GM21576 (cell line): ENCODE data around the gene TMOD4.

Experiments used
- ATAC-seq: cut with Tn5 transposase; IDR thresholded peaks from one replicate; pipeline ENCODE4 v1.9.1; 2021; ENCODE audit warnings: mild to moderate bottlenecking, moderate library complexity; ENCODE audit not compliant: unreplicated experiment

The TMOD4 gene

DNA sequence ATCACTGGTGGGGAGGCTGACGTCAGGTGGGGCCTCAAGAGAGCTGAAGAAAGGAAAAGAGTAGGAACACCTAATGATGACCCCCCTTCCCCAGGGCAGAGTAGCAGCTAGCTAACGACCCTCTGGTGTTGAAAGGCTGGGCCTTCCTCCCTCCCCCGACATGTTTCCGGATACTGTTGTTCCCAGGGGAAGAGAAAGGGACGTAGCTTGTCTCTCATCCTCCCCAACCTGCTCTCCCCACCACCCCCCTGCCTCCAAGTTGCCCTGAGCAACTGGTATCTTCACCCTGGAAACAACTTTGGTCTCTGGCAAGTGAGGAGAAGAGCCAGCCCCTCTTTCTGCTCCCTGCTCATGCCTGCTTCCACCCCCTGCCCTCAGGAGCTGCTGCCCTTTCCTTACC lies 31.8 kb downstream of the TMOD4 start:
- ATAC-seq = no peak

- no peak for ATAC-seq
These were observed 32.7 kb downstream of the TMOD4 start for GRCh38 chr1:151143057-151143435.

- no peak for ATAC-seq
These were observed 33.2 kb downstream of the TMOD4 start for GRCh38 chr1:151142411-151143056.

DNA sequence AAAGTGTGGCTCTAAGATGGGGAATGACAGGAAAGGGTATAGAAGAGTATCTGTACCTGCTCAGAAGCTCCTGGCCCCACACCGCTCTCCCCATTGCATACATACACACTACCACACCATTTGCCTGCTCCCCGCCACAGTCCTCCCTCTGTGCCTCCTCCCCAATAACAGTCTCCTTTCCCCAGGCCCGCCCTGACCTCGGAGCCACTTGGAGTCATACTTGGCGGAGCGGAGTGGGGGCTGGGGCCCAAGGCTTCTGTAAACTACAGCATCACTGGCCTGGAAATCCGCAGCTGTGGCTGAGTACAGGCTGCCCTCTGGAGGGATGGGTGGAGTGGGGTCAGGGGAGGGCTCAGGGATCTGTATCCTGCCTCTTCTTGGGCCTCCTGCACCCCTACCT lies 38.0 kb downstream of the TMOD4 start:
- no peak for ATAC-seq

DNA sequence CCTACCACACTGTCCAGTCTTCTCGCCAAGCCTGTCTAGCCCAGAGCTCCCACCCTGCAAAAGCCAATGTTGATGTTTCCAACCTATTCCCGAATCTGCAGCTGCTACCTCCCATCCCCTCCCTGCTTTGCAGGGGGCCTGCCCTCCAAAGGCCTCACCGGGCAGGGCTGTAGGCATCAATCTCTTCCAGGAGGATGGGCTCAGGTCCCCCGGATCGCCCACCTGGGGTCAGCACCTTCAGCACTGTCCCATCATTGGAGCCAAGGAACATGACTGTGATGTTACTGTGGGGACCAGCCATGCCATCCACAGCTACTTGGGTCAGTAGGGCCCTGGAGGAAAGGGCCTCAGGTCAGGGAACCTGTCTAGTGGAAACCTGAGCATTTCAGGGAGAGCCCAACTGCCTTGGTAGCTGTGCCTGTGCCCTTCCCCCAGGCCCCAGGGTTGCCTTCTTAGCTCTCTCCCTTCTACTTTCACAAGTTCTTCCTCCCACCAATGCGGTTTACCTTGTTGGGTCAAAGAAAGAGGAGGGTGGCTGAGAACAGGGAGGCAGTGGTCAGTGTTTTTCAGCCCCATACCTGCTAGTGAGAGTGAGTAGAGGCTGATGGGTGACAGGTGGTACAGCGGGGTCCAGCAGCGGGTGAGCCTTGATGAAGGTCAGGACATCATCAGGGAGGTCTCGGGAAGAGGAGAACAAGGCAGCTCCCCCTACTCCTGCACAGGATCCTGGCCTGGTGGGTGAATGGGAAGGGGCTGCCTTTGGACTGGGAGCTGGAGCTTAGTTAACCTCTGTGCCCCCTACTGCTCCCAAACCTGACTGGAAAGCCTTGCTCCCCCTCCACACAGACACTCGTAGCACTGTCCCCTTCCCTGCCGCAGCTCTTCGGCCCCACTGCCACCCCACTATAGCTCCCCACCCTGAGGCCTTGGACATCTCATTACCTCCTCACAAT lies 40.1 kb downstream of the TMOD4 start:
- no peak for ATAC-seq

DNA sequence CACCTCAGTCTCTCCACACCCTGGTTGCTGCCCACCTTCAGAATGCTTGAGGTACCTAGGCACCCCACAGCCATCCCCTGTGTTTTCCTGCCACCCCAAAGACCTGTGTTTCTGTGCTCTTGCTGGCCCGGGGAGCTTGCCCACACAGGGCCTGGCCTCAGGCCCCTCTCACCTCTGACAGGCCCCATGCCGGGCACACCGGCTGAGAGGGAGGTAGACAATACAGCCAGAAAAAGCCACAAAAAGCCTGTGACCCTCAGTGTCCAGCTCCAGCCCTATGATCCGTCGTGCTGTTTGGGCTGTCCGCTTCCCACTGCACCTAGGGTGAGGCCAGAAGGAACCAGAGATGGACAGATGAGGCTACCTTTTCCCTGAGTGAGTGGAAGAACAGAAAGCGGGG lies 40.8 kb downstream of the TMOD4 start:
- no peak for ATAC-seq

- no peak for ATAC-seq
These were observed 41.4 kb downstream of the TMOD4 start for GRCh38 chr1:151134396-151134795.

DNA sequence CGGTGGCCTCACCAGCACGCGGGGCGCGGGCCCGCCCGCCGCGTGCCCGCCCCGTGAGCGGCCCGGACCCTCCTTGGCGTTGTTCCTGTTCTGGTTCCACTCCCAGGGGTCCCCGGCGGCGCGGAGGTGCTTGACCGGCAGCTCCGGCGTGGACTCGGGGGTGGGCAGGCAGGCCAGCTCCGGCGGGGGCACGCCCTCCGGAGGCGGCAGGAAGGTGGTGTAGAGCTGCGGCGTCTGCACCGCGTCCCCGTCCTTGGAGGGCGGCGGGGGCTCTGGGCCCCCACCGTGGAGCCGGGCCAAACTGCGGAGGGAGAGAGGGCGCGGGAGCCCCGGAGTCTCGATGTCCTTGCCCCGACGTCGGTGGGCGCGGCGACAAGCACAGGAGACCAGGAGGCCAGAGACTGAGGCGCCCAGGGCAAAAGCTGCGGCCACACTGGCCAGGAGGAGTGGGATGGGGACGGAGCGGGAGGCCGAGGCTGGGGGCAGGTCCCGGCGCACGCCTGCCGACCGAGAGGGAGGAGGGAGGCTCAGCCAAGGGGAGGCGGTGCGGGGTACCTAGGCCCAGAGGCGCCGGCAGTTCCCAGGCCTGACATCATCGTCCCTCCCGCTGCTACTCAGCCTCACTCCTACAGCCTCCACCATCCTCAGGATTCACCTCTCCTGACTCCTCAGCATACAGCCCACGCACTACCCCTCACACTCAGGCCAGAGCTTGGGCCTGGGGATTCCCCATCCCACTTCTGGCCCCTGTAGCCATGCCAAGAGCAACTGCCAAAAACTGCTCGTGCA lies 42.6 kb downstream of the TMOD4 start:
- ATAC-seq = no peak

- ATAC-seq = no peak
These were observed 43.3 kb downstream of the TMOD4 start for GRCh38 chr1:151132335-151133017.

DNA sequence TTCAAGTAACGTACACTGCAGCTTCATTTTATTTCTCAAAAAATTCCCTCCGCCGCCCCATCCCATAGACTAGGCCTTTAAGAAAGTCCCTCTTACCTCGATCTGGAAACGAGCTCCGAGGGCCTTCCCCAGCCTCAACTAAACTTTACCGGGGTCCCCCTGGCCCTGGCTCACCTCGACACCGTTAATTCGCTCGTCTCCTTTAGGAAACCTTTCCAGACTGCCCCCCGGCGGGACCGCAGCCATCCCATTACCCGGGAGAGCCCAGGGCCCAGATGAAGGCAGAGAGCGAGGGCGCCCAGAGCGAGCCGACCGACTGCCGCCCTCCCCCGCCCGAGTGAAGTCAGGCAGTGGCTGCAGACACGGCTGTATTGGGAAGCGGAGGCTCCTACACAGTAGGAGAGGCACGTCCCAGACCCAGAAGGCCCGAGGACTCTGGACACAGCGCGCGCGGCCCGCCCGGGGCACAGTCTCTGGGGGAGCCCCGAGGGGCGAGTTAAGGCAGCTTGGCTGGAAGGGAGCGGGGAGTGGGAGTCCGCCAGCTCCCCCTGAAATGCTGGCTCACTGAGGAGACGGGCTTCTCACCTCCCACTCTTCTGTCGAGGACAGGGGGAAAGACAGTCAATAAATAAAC lies 44.0 kb downstream of the TMOD4 start:
- no peak for ATAC-seq

- ATAC-seq = no peak
These were observed 44.7 kb downstream of the TMOD4 start for GRCh38 chr1:151130987-151131586.

DNA sequence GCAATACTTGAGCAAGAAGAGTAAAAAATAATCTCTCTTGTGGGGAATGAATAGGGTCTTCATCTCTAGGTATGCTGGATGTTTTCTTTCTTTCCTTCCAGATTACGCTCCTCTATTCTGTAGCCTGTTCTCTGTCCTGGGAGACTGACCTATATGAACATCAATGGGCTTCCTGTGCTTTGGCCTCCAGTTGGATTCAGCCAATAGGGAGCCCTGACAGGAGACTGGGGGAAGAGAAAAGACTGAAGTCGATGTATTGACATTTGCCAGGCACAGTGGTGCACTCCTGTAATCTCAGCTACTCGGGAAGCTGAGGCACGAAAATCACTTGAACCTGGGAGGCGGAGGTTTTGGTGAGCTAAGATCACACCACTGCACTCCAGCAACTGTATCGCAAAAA lies 47.0 kb downstream of the TMOD4 start:
- no peak for ATAC-seq

GRCh38 chr1:151124763-151125403 lies 50.9 kb downstream of the TMOD4 start:
- ATAC-seq = no peak
